Adipocyte (in vitro differentiated cells): ENCODE measurements around the gene NFAT5.
A peak's percentile ranks its signal among the peaks of the same experiment; 100 is the strongest.

Experiments used
- DNase-seq: peaks from one replicate; pipeline ENCODE4 v3.0.0-alpha.2; 2015; ENCODE audit warnings: low read depth
- H3K27me3 ChIP-seq: replicated peaks from 2 replicates; pipeline ENCODE4 v1.7.0; 2013; ENCODE audit warnings: mild to moderate bottlenecking, low read length, moderate library complexity; ENCODE audit not compliant: control insufficient read depth, insufficient read depth
- H3K36me3 ChIP-seq: 2 replicates; pipeline ENCODE4 v1.7.0; 2013; ENCODE audit warnings: low read length, mild to moderate bottlenecking, moderate library complexity; ENCODE audit not compliant: control insufficient read depth, insufficient read depth, severe bottlenecking
- H3K4me1 ChIP-seq: 2 replicates; pipeline ENCODE4 v1.7.0; 2013; ENCODE audit warnings: mild to moderate bottlenecking, low read length, moderate library complexity; ENCODE audit not compliant: control insufficient read depth, insufficient read depth
- H3K4me3 ChIP-seq: 2 replicates; pipeline ENCODE4 v1.7.0; 2013; ENCODE audit warnings: mild to moderate bottlenecking, low read length, moderate library complexity
- H3K9ac ChIP-seq: 2 replicates; pipeline ENCODE4 v1.7.0; 2013; ENCODE audit warnings: mild to moderate bottlenecking, low read length, moderate library complexity
- H3K9me3 ChIP-seq: 2 replicates; pipeline ENCODE4 v1.7.0; 2013; ENCODE audit warnings: mild to moderate bottlenecking, low read length, moderate library complexity; ENCODE audit not compliant: control insufficient read depth

NFAT5 gene

GRCh38 chr16:69712277-69712676 is 146.5 kb downstream of the NFAT5 start:
- no peak overlapping the region for H3K9ac ChIP-seq
- no peaks in the 10 kb centered on the region for H3K9me3 ChIP-seq
- no peaks in the 10 kb centered on the region for H3K27me3 ChIP-seq
- no peak for DNase-seq
- H3K4me3 ChIP-seq = no peak overlapping the region
- peaks cover 10% of the 10 kb centered on the region for H3K4me1 ChIP-seq
- H3K36me3 ChIP-seq = peaks cover 62% of the 10 kb centered on the region

GRCh38 chr16:69712914-69713581 is 147.3 kb downstream of the NFAT5 start:
- no peaks in the 10 kb centered on the region for H3K9me3 ChIP-seq
- no peak for DNase-seq
- no peak overlapping the region for H3K4me3 ChIP-seq
- peaks cover 62% of the 10 kb centered on the region for H3K36me3 ChIP-seq
- no peak overlapping the region for H3K9ac ChIP-seq
- peaks cover 10% of the 10 kb centered on the region for H3K4me1 ChIP-seq
- no peaks in the 10 kb centered on the region for H3K27me3 ChIP-seq

DNA sequence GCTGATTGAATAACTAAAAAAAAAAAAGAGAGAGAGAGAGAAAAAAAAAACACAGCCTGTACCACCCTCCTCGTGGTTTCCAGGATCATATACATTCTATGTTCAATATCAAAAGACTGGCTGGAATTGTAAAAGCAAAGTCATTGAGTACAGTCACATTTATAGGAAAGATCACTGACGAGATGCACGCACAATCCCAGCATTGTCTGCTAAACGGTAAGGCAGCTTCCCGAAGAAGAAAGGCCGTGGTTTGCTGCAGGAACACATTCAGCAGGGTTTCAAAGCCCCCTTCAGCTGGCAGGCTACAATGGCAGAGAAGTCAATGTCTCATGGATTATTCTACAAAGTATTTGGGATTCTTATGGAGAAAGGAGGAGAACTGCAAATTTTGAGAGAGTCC is 151.3 kb downstream of the NFAT5 start:
- DNase-seq = no peak
- H3K4me1 ChIP-seq = peaks cover 5% of the 10 kb centered on the region
- H3K4me3 ChIP-seq = no peak overlapping the region
- peaks cover 49% of the 10 kb centered on the region for H3K36me3 ChIP-seq
- no peaks in the 10 kb centered on the region for H3K27me3 ChIP-seq
- H3K9me3 ChIP-seq = no peaks in the 10 kb centered on the region
- no peak overlapping the region for H3K9ac ChIP-seq

GRCh38 chr16:69718111-69718764 is 152.5 kb downstream of the NFAT5 start:
- H3K27me3 ChIP-seq = no peaks in the 10 kb centered on the region
- no peak overlapping the region for H3K9ac ChIP-seq
- peaks cover 5% of the 10 kb centered on the region for H3K4me1 ChIP-seq
- DNase-seq = no peak
- peaks cover 38% of the 10 kb centered on the region for H3K36me3 ChIP-seq
- no peaks in the 10 kb centered on the region for H3K9me3 ChIP-seq
- no peak overlapping the region for H3K4me3 ChIP-seq

- H3K27me3 ChIP-seq = no peaks in the 10 kb centered on the region
- H3K4me3 ChIP-seq = no peak overlapping the region
- H3K36me3 ChIP-seq = peaks cover 26% of the 10 kb centered on the region
- no peak for DNase-seq
- peaks cover 15% of the 10 kb centered on the region for H3K4me1 ChIP-seq
- no peak overlapping the region for H3K9ac ChIP-seq
- no peaks in the 10 kb centered on the region for H3K9me3 ChIP-seq
These were observed 155.2 kb downstream of the NFAT5 start for GRCh38 chr16:69720822-69721430.

- no peak for DNase-seq
- H3K4me3 ChIP-seq = no peak overlapping the region
These were observed 155.7 kb downstream of the NFAT5 start for GRCh38 chr16:69721441-69721957.

DNA sequence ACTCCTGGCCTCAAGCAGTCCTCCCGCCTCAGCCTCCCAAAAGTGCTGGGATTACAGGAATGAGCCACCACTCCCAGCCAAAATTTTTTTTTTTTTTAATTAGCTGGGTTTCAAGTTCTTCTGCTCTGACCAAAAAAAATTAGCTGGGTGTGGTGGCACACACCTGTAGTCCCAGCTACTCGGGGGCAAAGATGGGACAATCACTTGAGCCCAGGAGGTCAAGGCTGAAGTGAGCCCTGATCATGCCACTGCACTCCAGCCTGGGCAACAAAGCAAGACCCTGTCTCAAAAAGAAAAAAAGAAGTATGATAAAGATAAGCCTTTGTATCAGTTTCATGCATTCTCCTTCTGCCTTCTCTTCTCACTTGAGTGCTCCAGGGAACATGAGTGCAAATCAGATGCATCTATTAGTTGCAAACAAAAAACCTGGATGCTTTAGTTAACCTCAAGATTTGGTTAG is 158.7 kb downstream of the NFAT5 start:
- no peaks in the 10 kb centered on the region for H3K9me3 ChIP-seq
- no peaks in the 10 kb centered on the region for H3K36me3 ChIP-seq
- H3K4me3 ChIP-seq = peak overlapping the region; percentile 83
- peak overlapping the region; percentile 91 for H3K9ac ChIP-seq
- DNase-seq = no peak
- peaks cover 33% of the 10 kb centered on the region for H3K4me1 ChIP-seq
- no peaks in the 10 kb centered on the region for H3K27me3 ChIP-seq

More at GRCh38 chr16:69721441-69721957, 155.7 kb downstream of the NFAT5 start:
- no peak overlapping the region for H3K9ac ChIP-seq
- no peaks in the 10 kb centered on the region for H3K9me3 ChIP-seq
- H3K36me3 ChIP-seq = peaks cover 24% of the 10 kb centered on the region
- H3K4me1 ChIP-seq = peaks cover 19% of the 10 kb centered on the region
- H3K27me3 ChIP-seq = no peaks in the 10 kb centered on the region

- peak; percentile 56 for DNase-seq
- H3K4me1 ChIP-seq = peaks cover 33% of the 10 kb centered on the region
- no peaks in the 10 kb centered on the region for H3K27me3 ChIP-seq
- H3K9me3 ChIP-seq = no peaks in the 10 kb centered on the region
- H3K36me3 ChIP-seq = no peaks in the 10 kb centered on the region
- peak overlapping the region; percentile 83 for H3K4me3 ChIP-seq
- H3K9ac ChIP-seq = peak overlapping the region; percentile 91
These were observed 159.3 kb downstream of the NFAT5 start for GRCh38 chr16:69724981-69725479.

DNA sequence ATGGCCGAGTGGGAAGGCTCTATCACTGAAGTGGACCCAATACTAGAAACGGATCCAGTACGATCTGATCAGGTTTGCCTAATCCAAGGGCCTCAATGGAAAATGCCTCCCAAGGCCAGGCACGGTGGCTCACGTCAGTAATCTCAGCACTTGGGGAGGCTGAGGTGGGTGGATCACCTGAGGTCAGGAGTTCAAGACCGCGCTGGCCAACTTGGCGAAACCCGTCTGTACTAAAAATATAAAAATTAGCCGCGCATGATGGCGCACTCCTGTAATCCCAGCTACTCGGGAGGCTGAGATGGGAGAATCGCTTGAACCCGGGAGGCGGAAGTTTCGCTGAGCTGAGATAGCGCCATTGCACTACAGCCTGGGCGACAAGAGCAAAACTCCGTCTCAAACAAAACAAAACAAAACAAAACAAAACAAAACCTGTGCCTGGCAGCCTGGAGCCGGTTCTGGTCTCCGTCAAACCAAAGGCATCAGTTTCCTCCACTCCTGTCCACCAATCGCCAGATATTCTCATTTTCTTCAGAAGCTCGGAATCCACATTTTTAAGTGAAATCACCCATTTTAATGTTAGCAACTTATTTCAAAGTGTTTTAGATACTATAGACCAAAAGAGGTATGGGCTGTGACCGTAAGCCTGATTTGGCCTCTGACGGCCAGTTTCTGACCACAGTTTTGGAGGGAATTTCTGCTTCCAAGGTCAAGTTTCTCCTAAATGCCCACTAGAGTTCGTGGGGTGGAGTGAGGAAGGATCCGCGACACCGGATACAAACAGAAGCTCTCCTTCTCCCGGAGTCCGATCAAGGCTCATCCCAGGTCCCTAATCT is 159.9 kb downstream of the NFAT5 start:
- no peaks in the 10 kb centered on the region for H3K9me3 ChIP-seq
- no peak for DNase-seq
- H3K27me3 ChIP-seq = no peaks in the 10 kb centered on the region
- H3K9ac ChIP-seq = peak overlapping the region; percentile 91
- peak overlapping the region; percentile 83 for H3K4me3 ChIP-seq
- H3K4me1 ChIP-seq = peaks cover 33% of the 10 kb centered on the region
- no peaks in the 10 kb centered on the region for H3K36me3 ChIP-seq

DNA sequence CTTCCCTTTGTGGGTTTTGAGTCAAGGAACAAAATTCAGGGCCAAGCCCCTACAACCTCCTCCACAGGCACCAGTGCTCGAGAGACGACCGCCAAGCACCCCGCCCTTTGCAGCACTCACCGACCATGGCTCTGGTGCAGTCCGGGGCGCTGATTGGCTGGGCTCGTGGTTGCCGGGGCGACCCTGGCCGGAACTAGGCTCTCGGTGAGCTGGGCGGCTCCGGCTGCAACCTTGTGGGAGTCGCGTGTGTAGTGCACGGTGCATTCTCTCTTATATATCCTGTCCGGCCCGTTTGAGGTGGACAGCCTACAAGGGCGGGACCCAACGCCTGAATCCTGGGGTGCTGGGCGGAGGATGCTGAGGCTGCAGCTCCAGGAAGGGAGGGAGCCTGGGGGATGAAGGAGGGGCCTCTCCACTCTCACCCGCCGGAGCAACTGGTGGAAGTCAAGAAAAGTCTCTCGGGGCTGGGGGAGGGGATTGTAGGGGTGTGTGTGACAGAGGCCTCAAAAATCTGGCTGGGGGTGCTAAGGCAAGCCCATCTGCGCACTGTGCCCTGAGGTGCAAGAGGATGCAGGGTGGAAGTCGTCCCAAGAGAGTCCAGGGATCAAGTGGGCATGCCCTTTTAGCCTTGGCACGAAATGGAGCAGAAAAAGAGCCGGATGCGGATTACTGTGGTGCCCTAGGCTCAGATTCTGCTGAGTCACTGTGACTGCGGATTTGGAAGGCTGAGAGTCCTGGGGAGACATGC is 160.7 kb downstream of the NFAT5 start, which contains the start of gene NQO1:
Gene NQO1 (minus strand): TSS at position 248 of the 748 bp plus-strand sequence. CDS start 121 bp downstream, at position 127.
- H3K9ac ChIP-seq = peak within 1 kb of the TSS; percentile 91
- H3K4me1 ChIP-seq = peaks cover 33% of the 10 kb centered on the region
- H3K27me3 ChIP-seq = no peaks in the 10 kb centered on the region
- no peaks in the 10 kb centered on the region for H3K36me3 ChIP-seq
- peak; percentile 98 for DNase-seq
- H3K4me3 ChIP-seq = peak within 1 kb of the TSS; percentile 83
- H3K9me3 ChIP-seq = no peaks in the 10 kb centered on the region
